ENCODE measurements around the gene PRDM13.
"Not testable (repeated sequence)": the region's sequence is repeated elsewhere in the genome, so short reads cannot be mapped to it uniquely, and the experiment has no call there.

The PRDM13 gene

DNA sequence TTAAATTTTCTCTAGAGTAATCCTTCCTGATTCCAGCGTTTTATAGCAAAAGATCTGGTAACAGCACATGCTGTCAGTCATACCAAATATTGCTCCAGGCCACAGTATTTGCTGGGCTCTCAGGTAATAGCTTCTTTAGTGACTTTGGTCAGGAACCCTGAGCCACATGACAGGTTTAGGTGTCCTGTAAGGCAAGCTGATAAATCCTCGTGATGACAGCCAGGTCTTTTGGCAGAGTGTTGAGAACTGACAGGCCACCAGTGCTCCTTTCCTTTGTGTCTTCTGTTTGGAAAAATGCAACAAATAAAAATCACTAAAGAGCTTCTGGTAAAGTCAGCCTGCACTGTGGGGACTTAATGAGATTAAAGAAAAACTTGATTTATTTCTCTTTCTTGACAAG, 34.6 kb downstream of the PRDM13 start:
- no peak for DNase-seq

DNA sequence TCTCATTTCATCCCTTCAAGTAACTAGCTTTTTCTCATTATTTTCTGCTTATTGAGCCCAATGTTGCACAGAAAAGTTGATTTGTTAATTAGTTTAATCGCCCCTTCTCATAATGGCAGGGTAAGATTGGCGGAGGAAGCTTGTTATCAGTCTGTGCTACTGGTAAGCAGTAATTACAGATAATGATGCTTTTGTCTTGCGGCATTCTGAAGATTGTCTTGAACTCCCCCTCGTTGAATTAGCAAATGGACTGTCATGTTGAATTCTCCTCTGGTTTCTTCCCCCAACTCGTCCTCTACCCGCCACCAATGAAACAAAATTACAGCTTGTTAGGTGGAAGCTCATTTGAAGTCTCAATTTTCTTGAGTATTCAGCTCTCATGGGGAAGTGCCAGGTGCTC, 39.4 kb downstream of the PRDM13 start:
- no peak for DNase-seq

DNA sequence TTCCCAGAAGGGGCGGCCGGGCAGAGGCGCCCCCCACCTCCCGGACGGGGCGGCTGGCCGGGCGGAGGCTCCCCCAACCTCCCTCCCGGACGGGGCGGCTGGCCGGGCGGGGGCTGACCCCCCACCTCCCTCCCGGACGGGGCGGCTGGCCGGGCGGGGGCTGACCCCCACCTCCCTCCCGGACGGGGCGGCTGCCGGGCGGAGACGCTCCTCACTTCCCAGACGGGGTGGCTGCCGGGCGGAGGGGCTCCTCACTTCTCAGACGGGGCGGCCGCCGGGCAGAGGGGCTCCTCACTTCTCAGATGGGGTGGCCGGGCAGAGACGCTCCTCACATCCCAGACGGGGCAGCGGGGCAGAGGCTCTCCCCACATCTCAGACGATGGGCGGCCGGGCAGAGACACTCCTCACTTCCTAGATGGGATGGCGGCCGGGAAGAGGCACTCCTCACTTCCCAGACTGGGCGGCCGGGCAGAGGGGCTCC, 43.5 kb downstream of the PRDM13 start:
- DNase-seq, result not testable (repeated sequence)

DNA sequence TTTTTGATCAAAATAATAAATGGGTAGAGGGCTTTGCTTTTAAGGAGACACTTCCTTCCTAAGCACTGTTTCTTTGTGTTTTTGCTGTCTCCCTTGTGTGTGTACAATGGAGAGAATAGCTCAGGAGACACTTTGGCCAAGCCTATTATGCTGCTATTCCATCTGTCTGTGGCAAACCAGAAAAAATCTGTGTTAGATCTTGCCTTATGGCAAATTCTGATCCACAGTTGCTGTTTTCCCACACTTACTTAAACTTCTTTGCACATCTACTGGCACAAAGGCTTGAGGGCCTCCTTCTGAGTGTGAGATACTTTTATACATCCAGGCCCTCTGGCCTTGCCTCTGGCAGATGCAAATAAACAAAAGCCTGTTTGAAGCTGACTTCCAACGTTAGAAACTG, 53.6 kb downstream of the PRDM13 start:
- no peak for DNase-seq

DNA sequence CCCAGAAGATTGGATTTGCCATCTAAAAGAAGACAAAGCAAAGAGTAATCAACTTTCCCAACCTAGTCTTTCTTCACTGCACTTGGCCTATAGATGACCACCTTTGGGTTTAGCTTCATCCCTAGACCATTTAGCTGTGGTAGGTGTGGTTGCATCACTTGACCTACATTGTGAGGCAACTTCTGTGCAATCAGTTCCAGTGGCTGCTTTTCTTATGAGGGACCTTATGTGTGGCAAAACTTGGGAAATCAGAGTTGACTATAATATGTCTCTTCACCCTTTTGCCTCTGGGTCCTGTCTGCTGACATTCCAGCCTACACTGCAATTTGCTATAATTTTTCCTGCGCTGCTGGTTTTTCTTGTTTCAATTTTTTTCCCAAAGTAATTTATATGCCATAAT, 55.2 kb downstream of the PRDM13 start:
- DNase-seq, result no peak

DNA sequence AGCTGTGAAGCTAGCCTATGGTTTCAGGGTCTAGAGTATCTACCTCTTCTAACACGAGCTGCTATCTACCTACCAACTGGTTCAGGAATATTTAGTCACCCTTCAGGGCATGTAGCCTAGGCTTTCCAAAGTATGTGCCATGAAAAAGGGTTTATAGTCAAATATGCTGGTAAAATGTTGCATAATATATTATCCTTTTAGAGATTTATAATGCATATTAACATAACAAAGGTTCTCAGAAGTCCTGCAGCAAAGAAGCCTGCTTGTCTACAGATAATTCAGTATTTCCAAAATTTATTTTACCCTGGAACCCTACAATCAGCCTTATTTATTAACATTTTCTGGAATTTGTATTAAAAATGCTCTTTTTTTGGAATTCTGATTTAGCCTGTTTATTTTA, 56.0 kb downstream of the PRDM13 start:
- DNase-seq, result no peak
